Measurements from ENCODE around the gene HMCN1.

HMCN1 gene

DNA sequence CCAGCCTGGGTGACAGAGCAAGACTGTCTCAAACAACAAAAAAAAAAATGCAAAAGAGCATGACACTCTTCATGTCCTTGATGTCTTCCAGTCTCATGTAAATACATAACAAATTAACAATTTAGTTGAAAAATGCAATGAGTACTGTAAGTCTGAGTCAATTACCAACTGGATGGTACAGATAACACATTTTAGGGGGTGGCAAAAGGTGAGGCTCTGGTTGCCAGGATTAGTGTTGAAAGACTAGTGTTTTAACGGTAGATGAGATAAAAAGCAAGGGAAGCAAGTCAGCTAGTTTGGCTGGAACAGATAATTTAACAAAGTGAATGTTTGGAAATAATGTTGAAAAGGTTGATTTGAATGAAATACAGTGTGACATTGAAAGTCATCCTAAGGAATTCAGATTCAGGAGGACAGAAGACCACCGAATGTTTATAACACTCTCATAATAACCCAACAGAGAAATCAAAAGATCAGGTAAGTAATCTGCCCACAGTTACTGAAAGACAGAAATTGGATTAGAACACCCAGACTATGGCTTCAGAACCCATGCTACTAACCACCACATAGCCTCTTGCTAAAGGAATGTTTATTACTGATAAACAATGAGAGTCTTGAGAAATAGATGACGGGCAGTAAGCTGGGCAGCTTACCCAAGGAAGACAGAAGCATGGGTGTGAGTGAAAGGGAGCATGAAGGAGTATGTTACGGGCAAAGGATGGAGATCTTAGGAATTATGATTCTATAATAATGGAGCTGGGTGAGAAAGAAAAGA, 312.4 kb downstream of the HMCN1 start:
- DNase-seq: no peak

DNA sequence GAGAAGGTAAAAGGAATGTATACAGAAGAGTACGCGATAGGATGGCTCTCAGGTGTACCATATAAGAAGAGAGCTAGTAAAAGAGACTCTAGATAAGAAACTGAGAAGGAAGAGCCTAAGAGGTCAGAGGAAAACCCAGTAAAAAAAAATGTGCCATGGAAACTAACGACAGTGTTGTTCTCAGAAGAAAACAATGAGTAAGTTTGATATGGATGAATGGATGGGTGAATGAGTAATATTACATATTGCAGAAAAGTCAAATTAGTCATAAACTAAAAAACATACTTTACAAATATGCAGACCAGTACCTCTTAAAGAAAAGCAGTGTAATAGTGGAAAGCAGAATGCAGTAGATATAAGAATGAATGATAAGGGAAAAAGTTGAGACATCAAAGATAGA, 316.2 kb downstream of the HMCN1 start:
- DNase-seq: no peak

DNA sequence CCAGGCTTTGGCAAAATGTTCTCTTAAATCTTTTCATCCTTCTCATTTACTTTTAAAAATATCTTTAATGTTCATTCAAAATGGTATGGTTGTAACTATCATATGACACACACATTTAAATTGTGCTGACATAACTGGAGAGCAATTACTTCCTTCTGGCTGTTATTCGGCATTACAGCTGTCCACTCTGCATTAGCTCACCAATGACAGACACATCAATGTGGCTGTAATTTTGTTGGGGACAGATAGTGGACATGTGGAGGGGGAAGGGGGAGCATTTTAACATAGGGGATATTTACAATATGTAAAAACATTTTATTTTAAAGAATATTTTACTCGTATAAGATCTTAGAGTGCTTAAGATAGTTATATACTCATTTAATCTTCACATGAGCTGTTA, 319.8 kb downstream of the HMCN1 start:
- no peak for DNase-seq

DNA sequence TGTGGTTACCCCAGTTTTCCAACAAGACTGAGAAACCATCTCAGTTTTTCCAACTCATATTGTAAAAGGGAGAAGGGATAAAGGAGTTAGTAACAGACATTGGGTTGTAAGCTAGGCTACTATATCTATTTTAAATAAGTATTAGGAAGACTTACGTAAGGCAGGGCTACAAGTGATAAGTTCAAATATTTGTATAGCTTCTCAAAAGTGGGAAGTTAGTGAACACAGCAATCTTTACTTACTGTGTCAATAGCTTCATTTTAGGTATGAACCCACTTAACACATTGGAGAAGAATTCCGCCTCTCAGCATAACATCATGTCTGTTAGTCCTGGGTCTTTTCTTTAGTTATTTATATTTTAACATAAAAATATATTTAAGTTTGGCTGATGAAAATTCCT, 320.7 kb downstream of the HMCN1 start:
- DNase-seq: no peak

GRCh38 chr1:186055846-186056245, 321.7 kb downstream of the HMCN1 start:
- no peak for DNase-seq

- no peak for DNase-seq
Measured at GRCh38 chr1:186057086-186057485, 322.9 kb downstream of the HMCN1 start.

DNA sequence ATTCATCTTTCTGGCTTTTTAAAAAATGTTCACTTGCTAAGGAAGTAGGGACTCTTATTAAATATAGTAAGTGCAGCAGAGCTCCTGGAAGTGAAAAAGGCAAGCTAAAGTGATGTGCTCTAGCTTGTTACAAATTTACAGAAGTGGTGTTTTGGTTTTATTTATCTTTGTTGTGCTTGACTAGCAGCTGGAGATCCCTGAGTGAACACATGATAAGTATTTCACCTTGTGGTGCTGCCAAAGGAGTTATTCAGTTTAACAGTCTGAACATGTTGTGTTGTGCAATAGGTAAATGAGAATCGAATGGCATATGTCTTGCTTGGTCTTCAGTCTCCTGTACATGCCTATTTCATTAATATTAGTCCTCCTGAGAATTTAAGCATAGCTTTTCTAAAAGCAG, 325.1 kb downstream of the HMCN1 start:
- DNase-seq: no peak

DNA sequence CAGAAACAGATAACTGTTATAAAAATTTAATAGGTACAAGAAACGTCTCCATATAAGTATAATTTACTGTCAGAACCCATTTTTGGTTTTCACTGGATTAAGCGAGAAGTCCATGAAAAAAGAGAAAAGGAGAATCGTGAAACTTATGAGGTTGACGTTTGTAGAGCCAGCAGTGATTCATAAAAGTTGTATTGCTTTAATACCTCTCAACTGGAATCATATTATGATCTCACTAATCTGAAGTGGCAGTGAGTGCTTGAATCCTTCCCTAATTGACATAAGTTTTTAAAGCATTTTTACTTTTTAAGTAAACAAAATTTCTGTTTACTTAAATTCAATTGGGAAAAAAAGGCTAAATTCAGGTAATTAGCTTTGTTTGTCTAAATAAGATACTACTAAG, 325.6 kb downstream of the HMCN1 start:
- DNase-seq: no peak

GRCh38 chr1:186060226-186060625, 326.0 kb downstream of the HMCN1 start:
- DNase-seq: no peak

GRCh38 chr1:186063091-186063657, 329.0 kb downstream of the HMCN1 start:
- no peak for DNase-seq

- no peak for DNase-seq
Measured at GRCh38 chr1:186066411-186066810, 332.2 kb downstream of the HMCN1 start.

- no peak for DNase-seq
Measured at GRCh38 chr1:186073697-186074096, 339.5 kb downstream of the HMCN1 start.

GRCh38 chr1:186076006-186076405, 341.8 kb downstream of the HMCN1 start:
- DNase-seq: no peak

GRCh38 chr1:186078245-186078644, 344.1 kb downstream of the HMCN1 start:
- DNase-seq: no peak

- no peak for DNase-seq
Measured at GRCh38 chr1:186079084-186079684, 345.0 kb downstream of the HMCN1 start.

DNA sequence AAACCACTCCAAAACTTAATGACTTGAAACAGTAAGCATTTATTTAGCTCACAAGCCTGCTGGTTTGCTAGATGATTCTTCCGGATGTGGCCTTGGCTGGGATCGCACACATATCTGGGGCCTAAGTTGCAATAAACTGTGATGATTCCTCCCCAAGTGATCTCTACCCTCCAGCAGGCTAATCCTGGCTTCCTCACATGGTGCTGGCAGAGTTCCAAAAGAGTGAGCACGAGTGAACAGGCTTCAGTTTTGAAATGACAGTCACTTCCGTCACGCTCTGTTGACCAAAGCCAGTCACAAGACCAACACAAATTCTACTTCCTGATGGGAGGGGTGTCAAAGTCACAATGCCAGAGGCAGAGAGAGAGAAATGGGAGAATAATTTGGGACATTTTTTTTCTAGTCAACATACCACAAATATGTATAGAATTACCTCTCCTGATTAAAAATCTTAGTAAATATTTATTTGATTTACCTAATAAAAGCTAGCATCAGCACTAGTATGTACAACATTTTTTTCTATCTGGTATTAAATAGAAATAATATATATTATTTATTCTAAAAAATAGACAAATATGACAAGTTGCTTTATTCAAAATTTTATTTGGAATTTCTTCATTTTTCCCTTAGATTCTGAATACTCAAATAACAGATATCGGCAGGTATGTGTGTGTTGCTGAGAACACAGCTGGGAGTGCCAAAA, 348.2 kb downstream of the HMCN1 start:
- DNase-seq: no peak

DNA sequence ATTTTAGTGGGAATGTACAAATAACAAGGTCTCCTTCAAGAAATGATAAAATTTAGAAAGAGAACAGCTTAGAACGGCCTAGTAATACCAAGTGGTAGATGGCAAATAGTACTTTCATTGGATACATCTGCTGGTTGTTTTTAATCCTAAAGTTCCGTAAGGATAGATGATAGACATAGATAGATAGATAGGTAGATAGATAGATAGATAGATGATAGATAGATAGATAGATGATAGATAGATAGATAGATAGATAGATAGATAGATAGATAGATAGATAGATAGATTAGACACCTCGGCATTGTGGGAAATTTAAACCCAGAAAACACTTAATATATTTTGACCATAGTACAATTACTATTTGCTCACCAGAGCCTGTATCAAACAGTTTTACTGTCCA, 352.4 kb downstream of the HMCN1 start:
- DNase-seq: no peak

DNA sequence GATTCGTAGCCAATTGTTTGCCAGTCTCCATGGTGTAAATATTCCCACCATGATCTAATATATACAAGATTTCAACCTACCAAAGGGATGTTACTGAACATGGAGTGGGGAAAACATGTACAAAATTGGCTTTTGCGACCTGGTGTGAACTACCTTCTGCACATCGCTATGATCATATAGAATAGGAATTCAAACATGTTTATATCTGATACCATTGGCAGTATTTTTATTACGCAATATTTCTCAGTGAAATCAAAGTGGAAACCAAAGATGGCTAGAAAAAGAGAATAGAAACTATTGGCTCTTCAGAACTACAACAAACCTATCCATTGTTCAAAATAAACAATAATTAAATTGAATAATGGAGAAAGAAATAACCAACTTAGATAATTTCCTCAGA, 355.7 kb downstream of the HMCN1 start:
- no peak for DNase-seq

DNA sequence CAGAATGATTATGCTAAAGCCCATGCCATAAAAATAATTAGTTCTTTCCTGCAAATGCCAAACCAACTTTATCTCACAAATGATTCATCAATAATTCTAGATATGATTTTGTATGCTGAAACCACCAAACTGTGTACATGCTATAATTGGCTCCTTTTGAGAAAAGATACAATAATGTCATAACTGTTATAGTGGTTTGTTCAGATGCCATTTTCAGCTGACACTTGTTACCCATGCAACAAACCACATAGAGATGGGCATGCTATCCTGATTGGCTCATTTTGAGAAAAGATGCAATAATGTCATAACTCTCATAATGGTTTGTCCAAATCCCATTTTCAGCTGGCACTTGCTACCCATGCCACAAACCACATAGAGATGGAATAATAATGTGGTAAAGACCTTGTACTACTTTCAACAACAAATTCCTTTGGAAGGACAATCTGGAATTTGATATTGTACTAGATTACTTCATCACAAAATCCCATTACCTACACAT, 357.1 kb downstream of the HMCN1 start:
- no peak for DNase-seq

GRCh38 chr1:186093437-186093836, 359.2 kb downstream of the HMCN1 start:
- no peak for DNase-seq

DNA sequence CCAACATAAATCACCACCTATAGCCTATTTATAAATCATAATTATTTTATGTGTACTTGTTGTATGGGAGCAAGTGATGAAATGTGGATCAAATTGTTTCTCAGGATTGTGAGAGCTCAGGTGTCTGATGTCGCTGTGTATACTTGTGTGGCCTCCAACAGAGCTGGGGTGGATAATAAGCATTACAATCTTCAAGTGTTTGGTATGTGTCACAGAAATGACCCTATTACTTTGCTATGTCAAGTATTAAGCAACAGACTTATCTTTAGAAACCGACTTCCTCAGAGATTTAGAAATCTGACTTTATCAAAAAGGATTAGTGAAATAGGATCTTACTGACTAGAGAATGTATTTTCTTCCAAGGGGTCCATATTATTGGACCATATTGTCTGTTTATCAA, 360.0 kb downstream of the HMCN1 start:
- no peak for DNase-seq

DNA sequence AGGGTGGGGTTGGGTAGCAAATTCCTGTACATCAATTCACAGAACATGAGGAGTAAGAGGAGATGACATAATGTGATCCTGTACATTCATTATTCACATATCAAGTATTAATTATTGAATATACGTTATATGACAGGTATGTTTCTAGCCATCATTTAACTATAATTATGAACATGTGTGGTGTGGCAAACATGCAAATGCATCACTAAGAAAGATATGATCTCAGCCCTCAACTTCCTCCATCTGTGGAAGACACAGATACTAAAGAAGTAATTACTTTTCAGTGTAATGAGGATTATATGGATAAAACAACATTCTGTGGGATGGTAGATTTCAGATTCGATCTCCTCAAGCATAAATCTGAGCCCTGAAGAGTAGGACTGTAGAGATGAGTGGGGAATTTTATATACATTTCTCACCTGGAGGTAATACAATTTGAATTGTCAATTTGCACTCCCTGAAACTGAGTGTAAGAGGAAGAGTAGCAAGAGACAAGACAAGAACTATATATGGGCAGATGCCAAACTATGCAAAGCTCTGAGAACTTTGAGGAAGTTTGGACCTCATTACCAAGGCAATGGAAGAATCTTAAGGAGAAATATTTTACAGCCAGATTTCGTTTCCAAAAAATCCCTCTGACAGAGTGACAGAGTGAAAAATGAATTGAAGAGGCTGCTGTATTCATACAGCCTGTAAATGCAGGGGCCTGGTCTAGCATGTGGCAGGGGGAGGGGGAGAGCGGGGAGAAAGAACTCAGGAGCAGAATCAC, 365.3 kb downstream of the HMCN1 start:
- DNase-seq: no peak

DNA sequence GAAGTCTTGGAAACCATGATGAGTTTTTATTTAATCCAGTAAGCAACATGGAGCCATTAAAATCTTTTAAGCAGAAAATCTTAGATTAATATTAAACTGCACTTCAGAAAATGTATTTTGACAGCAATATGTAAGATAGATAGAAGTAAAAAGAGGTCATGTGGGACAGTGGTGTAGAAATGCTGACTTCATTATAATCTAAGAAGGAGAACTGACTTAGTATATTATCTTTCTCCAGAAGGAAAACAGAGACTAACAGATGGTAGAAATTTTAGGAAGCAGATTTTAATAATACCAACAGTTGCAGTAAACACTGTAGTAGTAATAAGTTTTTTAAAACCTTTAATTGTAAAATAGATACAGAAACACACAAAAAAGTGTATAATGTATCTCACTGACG, 367.9 kb downstream of the HMCN1 start:
- no peak for DNase-seq

All from cortex of kidney (tissue), 1 donor.